ENCODE data around the gene TTPAL. TPM values are rescaled to one million over a fixed set of nuclear protein-coding genes. Genes with fewer than 3 reads are reported as not detected.

Gene TTPAL
- total and polyA plus RNA-seq, 2 of the 4 experiments (the other 2 are of a cell fraction): 8.2 to 18.1 TPM

DNA sequence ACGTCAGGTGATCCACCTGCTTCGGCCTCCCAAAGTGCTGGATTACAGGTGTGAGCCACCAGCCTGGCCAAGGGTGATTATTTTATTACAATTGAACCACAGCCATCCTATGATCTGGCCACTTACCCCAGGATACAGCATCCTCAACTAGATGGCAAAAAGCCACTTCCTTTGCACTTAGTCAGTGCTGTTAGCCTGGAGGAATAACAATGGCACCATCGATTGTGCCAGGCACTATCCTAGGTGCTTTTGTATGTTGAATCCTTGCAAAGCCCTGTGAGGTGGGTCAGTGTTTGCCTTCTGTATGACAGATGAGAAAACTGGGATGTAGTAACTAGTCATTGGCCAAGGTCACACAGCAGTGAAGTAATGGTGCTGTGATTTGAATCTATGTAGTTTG lies 11.2 kb upstream of the TTPAL start:
- H3K4me1 ChIP-seq (ENCODE audit: control insufficient read depth, insufficient read depth, low read length): no peaks in the 10 kb centered on the region

More for the DNA sequence above, 11.2 kb upstream of the TTPAL start:
- POLR2A ChIA-PET (ENCODE audit: unreplicated experiment): no interaction called here
- Histone ChIP-seq H3K4me2 (ENCODE audit: low read depth, low read length) (no peak overlapping the region), H2BK15ac (ENCODE audit: low read depth, low read length) (no peak overlapping the region), H3K79me1 (ENCODE audit: low read depth in 1 of 2, low read length in 2 of 2) (no peaks in the 10 kb centered on the region), H2BK120ac (ENCODE audit: low read depth, low read length) (no peak overlapping the region), H3K36me3 (ENCODE audit: control insufficient read depth, insufficient read depth, low read length) (no peaks in the 10 kb centered on the region), H3K18ac (ENCODE audit: low read depth, low read length) (no peak overlapping the region), H3K4me3 (ENCODE audit: insufficient read depth, low read depth, low read length) (no peak overlapping the region), H3K14ac (replicated peaks; ENCODE audit: low read depth, low read length) (no peak overlapping the region), H3K27ac (ENCODE audit: insufficient read depth, low read length) (no peak overlapping the region), H2BK5ac (ENCODE audit: low read depth, low read length, poor library complexity, severe bottlenecking) (no peak overlapping the region), H4K5ac (ENCODE audit: low read depth, low read length) (no peak overlapping the region), H4K8ac (ENCODE audit: low read depth in 2 of 2, low read length in 2 of 2) (no peak overlapping the region), H2AK9ac (replicated peaks; ENCODE audit: low read depth, low read length, poor library complexity) (no peak overlapping the region), H4K91ac (ENCODE audit: insufficient read depth, low read depth, low read length) (no peak overlapping the region), H3K56ac (ENCODE audit: extremely low read depth, insufficient read depth, low read length) (no peak overlapping the region), H3K4ac (ENCODE audit: low read depth, low read length) (no peak overlapping the region), H4K20me1 (ENCODE audit: insufficient read depth, low read length) (no peaks in the 10 kb centered on the region), H3K27me3 (ENCODE audit: control insufficient read depth, insufficient read depth, low read length) (peaks cover 30% of the 10 kb centered on the region), H2AK5ac (ENCODE audit: low read depth, low read length) (no peak overlapping the region), H3K9me3 (ENCODE audit: control insufficient read depth, insufficient read depth, low read length) (no peaks in the 10 kb centered on the region), H3K9me1 (ENCODE audit: insufficient read depth, low read length) (no peaks in the 10 kb centered on the region), H2BK20ac (ENCODE audit: low read depth, low read length) (no peak overlapping the region), H2AFZ (replicated peaks; ENCODE audit: low read length, poor library complexity) (no peak overlapping the region), H3K23ac (ENCODE audit: low read depth, low read length) (no peak overlapping the region), H3K9ac (ENCODE audit: low read depth, low read length) (no peak overlapping the region)
- no TSS peak for BruUV-seq (replicated peaks)
- intact Hi-C loops (cut with micrococcal nuclease): loop anchor here (5.0 kb wide), 1 partner anchor 347 kb away; no protein-coding TSS in a partner anchor
- dilution Hi-C loops (cut with HindIII; ENCODE audit: low sequenced_read_pairs, unreplicated experiment): loop anchor here (10.0 kb wide), 1 partner anchor 70 kb away; no protein-coding TSS in a partner anchor
- no peak for DNase-seq
- CTCF ChIA-PET: no interaction called here
- no CpG with 5 or more reads among the region's 3 CpGs for WGBS, 2 experiments (ENCODE audit: extremely low coverage in 2 of 2, insufficient read length in 1 of 2)
- TF ChIP-seq, protein P1, sequence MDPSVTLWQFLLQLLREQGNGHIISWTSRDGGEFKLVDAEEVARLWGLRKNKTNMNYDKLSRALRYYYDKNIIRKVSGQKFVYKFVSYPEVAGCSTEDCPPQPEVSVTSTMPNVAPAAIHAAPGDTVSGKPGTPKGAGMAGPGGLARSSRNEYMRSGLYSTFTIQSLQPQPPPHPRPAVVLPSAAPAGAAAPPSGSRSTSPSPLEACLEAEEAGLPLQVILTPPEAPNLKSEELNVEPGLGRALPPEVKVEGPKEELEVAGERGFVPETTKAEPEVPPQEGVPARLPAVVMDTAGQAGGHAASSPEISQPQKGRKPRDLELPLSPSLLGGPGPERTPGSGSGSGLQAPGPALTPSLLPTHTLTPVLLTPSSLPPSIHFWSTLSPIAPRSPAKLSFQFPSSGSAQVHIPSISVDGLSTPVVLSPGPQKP (IDR thresholded peaks at IDR 0.05; ENCODE audit: borderline replicate concordance, low read depth, low read length): no peak
- TF ChIP-seq MAFK (IDR thresholded peaks at IDR 0.05; ENCODE audit: low read depth, low read length) (no peak), NFE2L2 (IDR thresholded peaks at IDR 0.05; ENCODE audit: low read depth, low read length) (no peak), POLR2A (IDR thresholded peaks at IDR 0.05; ENCODE audit: low read depth, low read length) (no peak), MAZ (IDR thresholded peaks at IDR 0.05; ENCODE audit: borderline replicate concordance, low read depth, low read length) (no peak), FOS (IDR thresholded peaks at IDR 0.05; ENCODE audit: low read depth, low read length) (no peak), CEBPB (IDR thresholded peaks at IDR 0.05; ENCODE audit: low read depth, low read length) (no peak), MXI1 (IDR thresholded peaks at IDR 0.05; ENCODE audit: borderline replicate concordance, low read depth, low read length) (no peak), BHLHE40 (IDR thresholded peaks at IDR 0.05; ENCODE audit: low read depth, low read length) (no peak), CHD1 (IDR thresholded peaks at IDR 0.05; ENCODE audit: low read depth, low read length) (no peak), RFX5 (IDR thresholded peaks at IDR 0.05; ENCODE audit: low read depth, low read length) (no peak)
- TF ChIP-seq, protein P2, sequence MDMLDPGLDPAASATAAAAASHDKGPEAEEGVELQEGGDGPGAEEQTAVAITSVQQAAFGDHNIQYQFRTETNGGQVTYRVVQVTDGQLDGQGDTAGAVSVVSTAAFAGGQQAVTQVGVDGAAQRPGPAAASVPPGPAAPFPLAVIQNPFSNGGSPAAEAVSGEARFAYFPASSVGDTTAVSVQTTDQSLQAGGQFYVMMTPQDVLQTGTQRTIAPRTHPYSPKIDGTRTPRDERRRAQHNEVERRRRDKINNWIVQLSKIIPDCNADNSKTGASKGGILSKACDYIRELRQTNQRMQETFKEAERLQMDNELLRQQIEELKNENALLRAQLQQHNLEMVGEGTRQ (IDR thresholded peaks at IDR 0.05; ENCODE audit: low read depth, low read length): no peak
- TF ChIP-seq, protein P3, sequence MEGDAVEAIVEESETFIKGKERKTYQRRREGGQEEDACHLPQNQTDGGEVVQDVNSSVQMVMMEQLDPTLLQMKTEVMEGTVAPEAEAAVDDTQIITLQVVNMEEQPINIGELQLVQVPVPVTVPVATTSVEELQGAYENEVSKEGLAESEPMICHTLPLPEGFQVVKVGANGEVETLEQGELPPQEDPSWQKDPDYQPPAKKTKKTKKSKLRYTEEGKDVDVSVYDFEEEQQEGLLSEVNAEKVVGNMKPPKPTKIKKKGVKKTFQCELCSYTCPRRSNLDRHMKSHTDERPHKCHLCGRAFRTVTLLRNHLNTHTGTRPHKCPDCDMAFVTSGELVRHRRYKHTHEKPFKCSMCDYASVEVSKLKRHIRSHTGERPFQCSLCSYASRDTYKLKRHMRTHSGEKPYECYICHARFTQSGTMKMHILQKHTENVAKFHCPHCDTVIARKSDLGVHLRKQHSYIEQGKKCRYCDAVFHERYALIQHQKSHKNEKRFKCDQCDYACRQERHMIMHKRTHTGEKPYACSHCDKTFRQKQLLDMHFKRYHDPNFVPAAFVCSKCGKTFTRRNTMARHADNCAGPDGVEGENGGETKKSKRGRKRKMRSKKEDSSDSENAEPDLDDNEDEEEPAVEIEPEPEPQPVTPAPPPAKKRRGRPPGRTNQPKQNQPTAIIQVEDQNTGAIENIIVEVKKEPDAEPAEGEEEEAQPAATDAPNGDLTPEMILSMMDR (conservative IDR thresholded peaks at IDR 0.05; ENCODE audit: low read depth, low read length): no peak
- ATAC-seq (ENCODE audit: low read depth): no peak
- in situ Hi-C loops (cut with MboI; ENCODE audit: low sequenced_read_pairs): no loop called here

All from IMR-90 (cell line).